H9 (cell line): ENCODE data around the gene HSD17B12. TPM values are rescaled to one million over a fixed set of nuclear protein-coding genes. Genes with fewer than 3 reads are reported as not detected.

Experiments used
- DNase-seq: peaks from one replicate; pipeline ENCODE4 v3.0.0-alpha.2; 2017
- H2AFZ ChIP-seq: one replicate; pipeline ENCODE4 v1.6.1; 2013; ENCODE audit warnings: mild to moderate bottlenecking, low read length, control low read depth, moderate library complexity
- H2AK5ac ChIP-seq: 2 replicates; pipeline ENCODE4 v1.6.1; 2013; ENCODE audit warnings: low read length, control low read depth, mixed read lengths; ENCODE audit not compliant: insufficient read length
- H2BK120ac ChIP-seq: one replicate; pipeline ENCODE4 v1.6.1; 2013; ENCODE audit warnings: low read depth, mild to moderate bottlenecking, low read length, control low read depth, inconsistent platforms; ENCODE audit not compliant: poor library complexity, severe bottlenecking
- H2BK12ac ChIP-seq: 2 replicates; pipeline ENCODE4 v1.6.1; 2013; ENCODE audit warnings: low read length, control low read depth, mixed read lengths, low read depth; ENCODE audit not compliant: insufficient read length
- H2BK15ac ChIP-seq: 2 replicates; pipeline ENCODE4 v1.6.1; 2013; ENCODE audit warnings: low read depth, low read length, control low read depth
- H2BK20ac ChIP-seq: one replicate; pipeline ENCODE4 v1.6.1; 2013; ENCODE audit warnings: low read depth, mild to moderate bottlenecking, low read length, control low read depth, inconsistent platforms; ENCODE audit not compliant: poor library complexity, severe bottlenecking
- H2BK5ac ChIP-seq: 2 replicates; pipeline ENCODE4 v1.6.1; 2013; ENCODE audit warnings: low read length, control low read depth, mixed read lengths; ENCODE audit not compliant: insufficient read length
- H3K14ac ChIP-seq: 2 replicates; pipeline ENCODE4 v1.6.1; 2013; ENCODE audit warnings: low read length, control low read depth; ENCODE audit not compliant: insufficient read depth
- H3K18ac ChIP-seq: 2 replicates; pipeline ENCODE4 v1.6.1; 2013; ENCODE audit warnings: low read depth, mild to moderate bottlenecking, mixed read lengths, low read length, control low read depth; ENCODE audit not compliant: insufficient read length
- H3K23ac ChIP-seq: 2 replicates; pipeline ENCODE4 v1.6.1; 2013; ENCODE audit warnings: low read length, control low read depth, mixed read lengths, low read depth; ENCODE audit not compliant: insufficient read length
- H3K23me2 ChIP-seq: 2 replicates; pipeline ENCODE4 v1.6.1; 2013; ENCODE audit warnings: low read depth, mild to moderate bottlenecking, mixed read lengths, low read length, control low read depth; ENCODE audit not compliant: insufficient read length, poor library complexity, severe bottlenecking
- H3K27ac ChIP-seq: 2 replicates; pipeline ENCODE4 v1.5.1; 2013; ENCODE audit warnings: low read length, control low read depth, mixed read lengths, low read depth; ENCODE audit not compliant: insufficient read length
- H3K27me3 ChIP-seq: 2 replicates; pipeline ENCODE4 v1.6.1; 2013; ENCODE audit warnings: low read length, control low read depth, inconsistent platforms; ENCODE audit not compliant: insufficient read depth
- H3K4ac ChIP-seq: 2 replicates; pipeline ENCODE4 v1.6.1; 2013; ENCODE audit warnings: low read depth, mild to moderate bottlenecking, control low read depth, inconsistent platforms, low read length, moderate library complexity
- H3K4me1 ChIP-seq: 2 replicates; pipeline ENCODE4 v1.6.1; 2013; ENCODE audit warnings: low read length, control low read depth, inconsistent platforms; ENCODE audit not compliant: insufficient read depth
- H3K4me2 ChIP-seq: 2 replicates; pipeline ENCODE4 v1.6.1; 2013; ENCODE audit warnings: low read length, control low read depth, mixed read lengths; ENCODE audit not compliant: insufficient read length, insufficient read depth
- H3K56ac ChIP-seq: 2 replicates; pipeline ENCODE4 v1.6.1; 2013; ENCODE audit warnings: low read depth, mild to moderate bottlenecking, mixed read lengths, low read length, control low read depth; ENCODE audit not compliant: insufficient read length
- H3K79me1 ChIP-seq: 2 replicates; pipeline ENCODE4 v1.6.1; 2013; ENCODE audit warnings: low read depth, mild to moderate bottlenecking, moderate library complexity, low read length, control low read depth, inconsistent platforms; ENCODE audit not compliant: insufficient read depth, poor library complexity, severe bottlenecking
- H3K79me2 ChIP-seq: 2 replicates; pipeline ENCODE4 v1.6.1; 2013; ENCODE audit warnings: low read length, control low read depth, inconsistent platforms; ENCODE audit not compliant: insufficient read depth
- H3K9ac ChIP-seq: 2 replicates; pipeline ENCODE4 v1.6.1; 2013; ENCODE audit warnings: low read length, control low read depth, mixed read lengths; ENCODE audit not compliant: insufficient read length; ENCODE audit errors: extremely low read depth
- H3K9me3 ChIP-seq: one replicate; pipeline ENCODE4 v1.6.1; 2013; ENCODE audit warnings: low read depth, low read length, inconsistent platforms; ENCODE audit not compliant: control insufficient read depth
- H3T11ph ChIP-seq: one replicate; pipeline ENCODE4 v1.6.1; 2013; ENCODE audit warnings: mild to moderate bottlenecking, low read length, control low read depth, inconsistent platforms
- H4K20me1 ChIP-seq: one replicate; pipeline ENCODE4 v1.6.1; 2013; ENCODE audit not compliant: control insufficient read depth, insufficient read length, insufficient read depth
- H4K5ac ChIP-seq: 2 replicates; pipeline ENCODE4 v1.6.1; 2013; ENCODE audit warnings: low read depth, mild to moderate bottlenecking, mixed read lengths, low read length, control low read depth; ENCODE audit not compliant: insufficient read length
- H4K8ac ChIP-seq: replicated peaks from 2 replicates; pipeline ENCODE4 v1.6.1; 2013; ENCODE audit warnings: low read length, control low read depth, mixed read lengths, low read depth; ENCODE audit not compliant: insufficient read length
- H4K91ac ChIP-seq: 2 replicates; pipeline ENCODE4 v1.6.1; 2013; ENCODE audit warnings: low read depth, mild to moderate bottlenecking, moderate library complexity, mixed read lengths, low read length, control low read depth; ENCODE audit not compliant: insufficient read length
- H3K27ac Mint-ChIP-seq, 3 experiments: 2 replicates in 2 of 3; 3 replicates in 1 of 3; pipeline ENCODE4 v1.8.0; 2020 to 2021; ENCODE audit warnings: mixed read lengths in 3 of 3, mild to moderate bottlenecking in 1 of 3, moderate library complexity in 1 of 3
- H3K27me3 Mint-ChIP-seq: 2 replicates; pipeline ENCODE4 v1.8.0; 2021; ENCODE audit warnings: low read depth, mild to moderate bottlenecking, moderate library complexity, mixed read lengths
- H3K36me3 Mint-ChIP-seq, 3 experiments: 2 replicates in 2 of 3; 3 replicates in 1 of 3; pipeline ENCODE4 v1.8.0; 2020 to 2021; ENCODE audit warnings: low read depth in 3 of 3, mixed read lengths in 3 of 3; ENCODE audit not compliant: insufficient read depth in 1 of 3
- H3K4me1 Mint-ChIP-seq, 2 experiments: 2 replicates each; pipeline ENCODE4 v1.8.0; 2020; ENCODE audit warnings: mixed read lengths in 2 of 2
- H3K4me3 Mint-ChIP-seq, 2 experiments: 2 replicates in 1 of 2; 3 replicates in 1 of 2; pipeline ENCODE4 v1.8.0; 2020 to 2021; ENCODE audit warnings: mild to moderate bottlenecking in 2 of 2, mixed read lengths in 2 of 2, moderate library complexity in 1 of 2
- H3K9me3 Mint-ChIP-seq, 2 experiments: 2 replicates in 1 of 2; 3 replicates in 1 of 2; pipeline ENCODE4 v1.8.0; 2020; ENCODE audit warnings: mild to moderate bottlenecking in 2 of 2, mixed read lengths in 2 of 2, moderate library complexity in 1 of 2
- CTCF ChIP-seq: fragments of 200-600 bp; sonication (generic); conservative IDR thresholded peaks from 3 replicates; pipeline ENCODE4 v1.8.0; 2021; ENCODE audit warnings: antibody characterized with exemption, mild to moderate bottlenecking
- WGBS: extraction: QIAGEN DNeasy Blood & Tissue Kit; methylation state at CpG from one replicate; pipeline ENCODE4 v1.1.7; 2013; ENCODE audit warnings: missing lambda C conversion rate, low lambda C conversion rate, mixed read lengths; ENCODE audit not compliant: insufficient read length; ENCODE audit errors: extremely low coverage; 5-methylcytosine and 5-hydroxymethylcytosine counted together
- total RNA-seq: library from RNA; stranded (reverse); gene quantifications from 2 replicates; pipeline ENCODE4 v1.2.1, GENCODE V29; 2021

Gene HSD17B12
- total RNA-seq, 1 experiment from 2014 or later = 111 TPM

GRCh38 chr11:43904742-43905535 lies 224.4 kb downstream of the HSD17B12 start:
- H3K9ac ChIP-seq = no peak overlapping the region
- Mint-ChIP-seq H3K27me3 (no peaks in the 10 kb centered on the region), H3K4me3 (no peak overlapping the region), H3K9me3 (no peaks in the 10 kb centered on the region), H3K4me1 (no peaks in the 10 kb centered on the region), H3K36me3 (peaks cover 0 to 1% (median 0%) of the 10 kb centered on the region in 3 experiments; a peak in 5 of 7 replicates), H3K27ac (no peak overlapping the region; a peak in 1 of 7 replicates)
- H2BK15ac ChIP-seq = no peak overlapping the region
- no peak overlapping the region for H3K4ac ChIP-seq
- H3K18ac ChIP-seq = no peak overlapping the region
- no peaks in the 10 kb centered on the region for H3K9me3 ChIP-seq
- H3K79me2 ChIP-seq = no peaks in the 10 kb centered on the region
- DNase-seq = no peak
- no peak overlapping the region for H2BK5ac ChIP-seq
- H3K4me2 ChIP-seq = no peak overlapping the region
- H3K27ac ChIP-seq = no peak overlapping the region
- H3K4me1 ChIP-seq = no peaks in the 10 kb centered on the region
- H3T11ph ChIP-seq = no peak overlapping the region
- H4K5ac ChIP-seq = no peak overlapping the region
- no peak overlapping the region for H3K56ac ChIP-seq
- H2BK12ac ChIP-seq = no peak overlapping the region
- no peak overlapping the region for H3K14ac ChIP-seq
- H2AK5ac ChIP-seq = no peak overlapping the region
- no peaks in the 10 kb centered on the region for H3K27me3 ChIP-seq
- no peaks in the 10 kb centered on the region for H3K23me2 ChIP-seq
- no peak overlapping the region for H4K8ac ChIP-seq
- no peak overlapping the region for H4K91ac ChIP-seq
- no CpG with 5 or more reads among the region's 10 CpGs for WGBS
- no peak for TF ChIP-seq CTCF
- no peak overlapping the region for H2BK120ac ChIP-seq
- H3K23ac ChIP-seq = no peak overlapping the region
- no peak overlapping the region for H2BK20ac ChIP-seq
- no peaks in the 10 kb centered on the region for H4K20me1 ChIP-seq
- no peaks in the 10 kb centered on the region for H3K79me1 ChIP-seq
- no peak overlapping the region for H2AFZ ChIP-seq
